Natural killer cell (primary cell): ENCODE measurements around the gene SLC9A6. TPM values are rescaled to one million over a fixed set of nuclear protein-coding genes. Genes with fewer than 3 reads are reported as not detected.

ENCODE experiments used
- ATAC-seq, 3 donors: fragments of 150-1000 bp in 2 of 3; fragments of 200-7000 bp in 1 of 3; cut with Tn5 transposase; 1 replicate in 1 of 3; 2 replicates in 2 of 3; pipeline ENCODE4 v1.10.0; 2021; ENCODE audit warnings: mild to moderate bottlenecking in 2 of 3, moderate library complexity in 2 of 3
- DNase-seq, 2 donors: peaks; one replicate each; pipeline versions ENCODE4 v3.0.0 to v3.0.0-alpha.2; 2013 to 2021; ENCODE audit warnings: mixed read lengths in 1 of 2
- H3K27ac ChIP-seq: one replicate; pipeline ENCODE4 v1.5.1; 2013; ENCODE audit warnings: mild to moderate bottlenecking, low read length
- H3K27me3 ChIP-seq: one replicate; pipeline ENCODE4 v1.6.1; 2013; ENCODE audit warnings: low read length; ENCODE audit not compliant: control insufficient read depth, insufficient read depth
- H3K36me3 ChIP-seq: one replicate; pipeline ENCODE4 v1.6.1; 2013; ENCODE audit warnings: low read length; ENCODE audit not compliant: control insufficient read depth, insufficient read depth
- H3K4me1 ChIP-seq: one replicate; pipeline ENCODE4 v1.6.1; 2013; ENCODE audit warnings: low read length; ENCODE audit not compliant: control insufficient read depth, insufficient read depth
- H3K4me3 ChIP-seq: one replicate; pipeline ENCODE4 v1.5.1; 2013; ENCODE audit warnings: low read length
- H3K9me3 ChIP-seq: one replicate; pipeline ENCODE4 v1.6.1; 2013; ENCODE audit warnings: low read length; ENCODE audit not compliant: control insufficient read depth, insufficient read depth
- H3K27ac Mint-ChIP-seq, 2 donors: one replicate each; pipeline ENCODE4 v1.8.0; 2022; ENCODE audit warnings: mild to moderate bottlenecking in 2 of 2, mixed read lengths in 2 of 2, moderate library complexity in 1 of 2
- H3K27me3 Mint-ChIP-seq, 2 donors: one replicate each; pipeline ENCODE4 v1.8.0; 2022; ENCODE audit warnings: low read depth in 2 of 2, mixed read lengths in 2 of 2
- H3K36me3 Mint-ChIP-seq: one replicate; pipeline ENCODE4 v1.8.0; 2022; ENCODE audit warnings: mixed read lengths
- H3K4me1 Mint-ChIP-seq, 2 donors: one replicate each; pipeline ENCODE4 v1.8.0; 2022; ENCODE audit warnings: mixed read lengths in 2 of 2
- H3K4me3 Mint-ChIP-seq: one replicate; pipeline ENCODE4 v1.8.0; 2022; ENCODE audit warnings: mild to moderate bottlenecking, moderate library complexity, mixed read lengths
- H3K9me3 Mint-ChIP-seq, 2 donors: one replicate each; pipeline ENCODE4 v1.8.0; 2022; ENCODE audit warnings: mixed read lengths in 2 of 2
- WGBS: methylation state at CpG from one replicate; pipeline ENCODE4 v1.1.7; 2013; ENCODE audit warnings: missing lambda C conversion rate; ENCODE audit not compliant: insufficient coverage; 5-methylcytosine and 5-hydroxymethylcytosine counted together
- intact Hi-C: fragments of 100-400 bp; cut with micrococcal nuclease; formaldehyde crosslinking; loops from one replicate; pipeline ENCODE4 v1.14.2; 2022
- total RNA-seq, 4 donors: library from RNA; stranded (reverse); fragments of 120-200 nt in 1 of 4; gene quantifications; one replicate each; pipeline versions ENCODE4 v1.2.3 to v1.2.4, GENCODE V29; 2013 to 2022
- TF ChIP-seq, protein P1 (sequence below): fragments of 200-600 bp; IDR thresholded peaks from one replicate; pipeline ENCODE4 v1.8.0; 2022; ENCODE audit warnings: antibody characterized with exemption

SLC9A6 gene
- 10 to 100 TPM; 17.1 to 24.0 (median 19.3) TPM for total RNA-seq
- total RNA-seq (2013): 18.7 TPM

DNA sequence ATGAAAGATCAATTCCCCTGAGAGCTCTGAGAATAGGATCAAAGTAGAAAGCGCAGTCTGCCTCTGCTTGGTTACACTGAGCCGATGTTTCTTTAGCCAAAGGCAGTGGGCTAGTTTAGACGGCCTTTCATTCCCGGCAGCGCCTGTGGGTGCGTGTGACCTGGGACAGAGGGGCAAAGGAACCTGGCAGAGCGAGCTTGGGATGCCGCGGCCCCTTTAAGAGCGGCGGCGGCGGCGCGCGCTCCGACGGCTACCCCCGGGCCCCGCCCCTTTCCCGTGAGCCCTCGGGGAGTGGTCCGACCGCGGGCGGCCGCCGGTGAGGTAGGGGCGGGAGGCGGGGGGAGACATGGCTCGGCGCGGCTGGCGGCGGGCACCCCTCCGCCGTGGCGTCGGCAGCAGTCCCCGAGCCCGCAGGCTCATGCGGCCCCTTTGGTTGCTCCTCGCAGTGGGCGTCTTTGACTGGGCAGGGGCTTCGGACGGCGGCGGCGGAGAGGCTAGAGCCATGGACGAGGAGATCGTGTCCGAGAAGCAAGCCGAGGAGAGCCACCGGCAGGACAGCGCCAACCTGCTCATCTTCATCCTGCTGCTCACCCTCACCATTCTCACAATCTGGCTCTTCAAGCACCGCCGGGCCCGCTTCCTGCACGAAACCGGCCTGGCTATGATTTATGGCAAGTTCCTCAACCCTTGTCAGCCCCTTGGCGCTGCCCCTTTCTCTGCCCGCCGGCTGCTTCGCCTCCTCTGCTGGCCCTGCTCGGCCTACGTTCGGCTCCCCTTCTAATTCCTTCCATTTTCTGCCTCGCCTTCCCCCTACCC is at the start of gene SLC9A6:
Gene SLC9A6, plus strand, starts transcription at position 279 of the 816 bp plus-strand sequence. Its CDS starts 224 bp downstream, at position 503.
- DNase-seq: peak; percentile 50 to 78
- Histone ChIP-seq H3K27me3 (no peaks in the 10 kb centered on the region), H3K27ac (peak within 1 kb of the TSS; percentile 85), H3K36me3 (no peaks in the 10 kb centered on the region), H3K4me3 (peak within 1 kb of the TSS; percentile 94), H3K4me1 (peaks cover 22% of the 10 kb centered on the region), H3K9me3 (no peaks in the 10 kb centered on the region)
- peak within 1 kb of the TSS; percentile 53 to 91 for H3K27ac Mint-ChIP-seq
- TF ChIP-seq, protein P1, sequence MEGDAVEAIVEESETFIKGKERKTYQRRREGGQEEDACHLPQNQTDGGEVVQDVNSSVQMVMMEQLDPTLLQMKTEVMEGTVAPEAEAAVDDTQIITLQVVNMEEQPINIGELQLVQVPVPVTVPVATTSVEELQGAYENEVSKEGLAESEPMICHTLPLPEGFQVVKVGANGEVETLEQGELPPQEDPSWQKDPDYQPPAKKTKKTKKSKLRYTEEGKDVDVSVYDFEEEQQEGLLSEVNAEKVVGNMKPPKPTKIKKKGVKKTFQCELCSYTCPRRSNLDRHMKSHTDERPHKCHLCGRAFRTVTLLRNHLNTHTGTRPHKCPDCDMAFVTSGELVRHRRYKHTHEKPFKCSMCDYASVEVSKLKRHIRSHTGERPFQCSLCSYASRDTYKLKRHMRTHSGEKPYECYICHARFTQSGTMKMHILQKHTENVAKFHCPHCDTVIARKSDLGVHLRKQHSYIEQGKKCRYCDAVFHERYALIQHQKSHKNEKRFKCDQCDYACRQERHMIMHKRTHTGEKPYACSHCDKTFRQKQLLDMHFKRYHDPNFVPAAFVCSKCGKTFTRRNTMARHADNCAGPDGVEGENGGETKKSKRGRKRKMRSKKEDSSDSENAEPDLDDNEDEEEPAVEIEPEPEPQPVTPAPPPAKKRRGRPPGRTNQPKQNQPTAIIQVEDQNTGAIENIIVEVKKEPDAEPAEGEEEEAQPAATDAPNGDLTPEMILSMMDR: no peak
- H3K36me3 Mint-ChIP-seq: no peaks in the 10 kb centered on the region
- peak within 1 kb of the TSS; percentile 92 for H3K4me3 Mint-ChIP-seq
- intact Hi-C loops: no loop called here
- WGBS: under 1% methylated on average over 59 of the region's 68 CpGs
- ATAC-seq: peak; percentile 94 to 95 (median 95)
- H3K27me3 Mint-ChIP-seq: peaks cover 0 to 8% of the 10 kb centered on the region in 2 donors
- no peaks in the 10 kb centered on the region for H3K9me3 Mint-ChIP-seq
- H3K4me1 Mint-ChIP-seq: peaks cover 22 to 49% of the 10 kb centered on the region in 2 donors

DNA sequence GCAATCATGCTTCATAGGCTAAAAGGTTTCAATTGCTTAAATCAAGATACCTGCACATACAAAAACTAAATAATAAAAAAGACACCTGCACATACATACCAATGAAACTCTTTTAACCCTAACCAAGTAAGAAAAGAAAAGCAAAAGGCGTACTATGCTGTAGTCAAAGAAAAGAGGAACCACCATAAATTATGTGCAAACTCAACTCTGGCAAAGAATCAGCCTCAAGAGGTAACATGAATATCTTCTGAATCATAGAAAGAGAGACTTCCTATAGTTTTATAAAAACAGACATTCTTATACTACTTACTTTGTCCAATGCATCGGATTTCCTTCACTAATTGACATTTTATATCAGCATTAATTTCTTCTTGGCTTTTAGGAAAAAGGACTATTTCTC is 40.7 kb upstream of the SLC9A6 start:
- ATAC-seq: no peak
- no peaks in the 10 kb centered on the region for H3K36me3 ChIP-seq
- H3K4me1 ChIP-seq: no peaks in the 10 kb centered on the region
- no peak overlapping the region for H3K4me3 ChIP-seq
- H3K27ac Mint-ChIP-seq: no peak overlapping the region
- peaks cover 0 to 7% of the 10 kb centered on the region in 2 donors for H3K27me3 Mint-ChIP-seq
- H3K27ac ChIP-seq: no peak overlapping the region
- no peaks in the 10 kb centered on the region for H3K27me3 ChIP-seq
- H3K4me3 Mint-ChIP-seq: no peak overlapping the region
- intact Hi-C loops: no loop called here
- no peaks in the 10 kb centered on the region for H3K4me1 Mint-ChIP-seq
- H3K9me3 ChIP-seq: no peaks in the 10 kb centered on the region
- no peak for DNase-seq
- H3K36me3 Mint-ChIP-seq: no peaks in the 10 kb centered on the region
- 17% methylated on average over 1 of the region's 2 CpGs for WGBS
- peaks cover 0 to 5% of the 10 kb centered on the region in 2 donors for H3K9me3 Mint-ChIP-seq
- TF ChIP-seq, protein P1: no peak

DNA sequence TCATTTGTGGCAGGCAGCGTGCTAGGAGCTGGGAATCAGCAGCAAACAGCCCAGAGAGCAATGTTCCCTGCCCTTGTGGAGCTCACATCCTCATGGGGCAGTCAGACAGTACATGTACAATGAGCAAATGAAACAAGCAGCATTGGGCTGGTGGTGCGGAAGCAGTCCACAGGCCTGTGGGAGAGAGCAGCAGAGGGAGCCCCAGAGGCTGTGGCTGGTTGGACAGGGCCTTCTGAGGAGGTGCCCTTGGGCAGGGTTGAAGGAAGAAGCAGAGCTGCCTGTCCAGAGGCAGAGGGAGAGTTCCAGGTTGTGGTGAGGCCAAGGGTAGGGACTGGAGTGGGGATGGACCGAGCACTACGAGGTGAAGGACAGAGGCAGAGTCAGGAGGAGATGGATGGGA is 33.9 kb upstream of the SLC9A6 start:
- no peak overlapping the region for H3K4me3 Mint-ChIP-seq
- intact Hi-C loops: no loop called here
- no peak for DNase-seq
- H3K9me3 ChIP-seq: no peaks in the 10 kb centered on the region
- ATAC-seq: no peak
- H3K9me3 Mint-ChIP-seq: no peaks in the 10 kb centered on the region
- no peaks in the 10 kb centered on the region for H3K36me3 Mint-ChIP-seq
- H3K27me3 Mint-ChIP-seq: no peaks in the 10 kb centered on the region
- TF ChIP-seq, protein P1: no peak
- no peaks in the 10 kb centered on the region for H3K4me1 Mint-ChIP-seq
- no peaks in the 10 kb centered on the region for H3K27me3 ChIP-seq
- H3K27ac ChIP-seq: no peak overlapping the region
- H3K4me1 ChIP-seq: no peaks in the 10 kb centered on the region
- WGBS: 85% methylated on average over 4 of the region's 4 CpGs
- H3K4me3 ChIP-seq: no peak overlapping the region
- no peaks in the 10 kb centered on the region for H3K36me3 ChIP-seq
- no peak overlapping the region for H3K27ac Mint-ChIP-seq
